AG09309 (cell line): ENCODE measurements around the gene GPR142.

Experiments
- DNase-seq: peaks from one replicate; pipeline ENCODE4 v3.0.0-alpha.2; 2010; ENCODE audit warnings: low read depth
- H3K4me3 ChIP-seq: 2 replicates; pipeline ENCODE4 v1.5.1; 2011; ENCODE audit warnings: mild to moderate bottlenecking, low read depth, low read length, moderate library complexity; ENCODE audit not compliant: control insufficient read depth
- TF ChIP-seq, protein P1 (sequence below): IDR thresholded peaks from 2 replicates; pipeline ENCODE4 v1.5.1; 2011; ENCODE audit warnings: mild to moderate bottlenecking, low read depth, low read length, inconsistent platforms; ENCODE audit not compliant: insufficient read depth, control insufficient read depth; ENCODE audit errors: missing control alignments

The GPR142 gene

DNA sequence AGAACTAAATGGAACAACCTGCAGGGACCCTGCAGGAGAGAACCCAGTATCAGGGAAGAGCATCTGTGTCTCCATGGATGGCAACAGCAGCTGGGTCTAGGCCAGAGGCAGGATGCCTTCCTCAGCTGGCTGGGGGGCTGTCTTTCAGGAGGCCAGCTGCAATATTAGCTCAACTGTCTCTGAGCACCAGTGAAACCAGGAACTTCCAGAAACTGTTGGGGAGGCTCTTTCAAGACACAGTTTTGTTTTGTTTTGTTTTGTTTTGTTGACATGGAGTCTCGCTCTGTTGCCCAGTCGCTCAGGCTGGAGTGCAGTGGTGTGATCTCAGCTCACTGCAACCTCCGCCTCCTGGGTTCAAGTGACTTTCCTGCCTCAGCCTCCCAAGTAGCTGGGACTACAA is 7.6 kb downstream of the GPR142 start:
- TF ChIP-seq, protein P1, sequence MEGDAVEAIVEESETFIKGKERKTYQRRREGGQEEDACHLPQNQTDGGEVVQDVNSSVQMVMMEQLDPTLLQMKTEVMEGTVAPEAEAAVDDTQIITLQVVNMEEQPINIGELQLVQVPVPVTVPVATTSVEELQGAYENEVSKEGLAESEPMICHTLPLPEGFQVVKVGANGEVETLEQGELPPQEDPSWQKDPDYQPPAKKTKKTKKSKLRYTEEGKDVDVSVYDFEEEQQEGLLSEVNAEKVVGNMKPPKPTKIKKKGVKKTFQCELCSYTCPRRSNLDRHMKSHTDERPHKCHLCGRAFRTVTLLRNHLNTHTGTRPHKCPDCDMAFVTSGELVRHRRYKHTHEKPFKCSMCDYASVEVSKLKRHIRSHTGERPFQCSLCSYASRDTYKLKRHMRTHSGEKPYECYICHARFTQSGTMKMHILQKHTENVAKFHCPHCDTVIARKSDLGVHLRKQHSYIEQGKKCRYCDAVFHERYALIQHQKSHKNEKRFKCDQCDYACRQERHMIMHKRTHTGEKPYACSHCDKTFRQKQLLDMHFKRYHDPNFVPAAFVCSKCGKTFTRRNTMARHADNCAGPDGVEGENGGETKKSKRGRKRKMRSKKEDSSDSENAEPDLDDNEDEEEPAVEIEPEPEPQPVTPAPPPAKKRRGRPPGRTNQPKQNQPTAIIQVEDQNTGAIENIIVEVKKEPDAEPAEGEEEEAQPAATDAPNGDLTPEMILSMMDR, result no peak
- no peak overlapping the region for H3K4me3 ChIP-seq
- DNase-seq, result no peak

DNA sequence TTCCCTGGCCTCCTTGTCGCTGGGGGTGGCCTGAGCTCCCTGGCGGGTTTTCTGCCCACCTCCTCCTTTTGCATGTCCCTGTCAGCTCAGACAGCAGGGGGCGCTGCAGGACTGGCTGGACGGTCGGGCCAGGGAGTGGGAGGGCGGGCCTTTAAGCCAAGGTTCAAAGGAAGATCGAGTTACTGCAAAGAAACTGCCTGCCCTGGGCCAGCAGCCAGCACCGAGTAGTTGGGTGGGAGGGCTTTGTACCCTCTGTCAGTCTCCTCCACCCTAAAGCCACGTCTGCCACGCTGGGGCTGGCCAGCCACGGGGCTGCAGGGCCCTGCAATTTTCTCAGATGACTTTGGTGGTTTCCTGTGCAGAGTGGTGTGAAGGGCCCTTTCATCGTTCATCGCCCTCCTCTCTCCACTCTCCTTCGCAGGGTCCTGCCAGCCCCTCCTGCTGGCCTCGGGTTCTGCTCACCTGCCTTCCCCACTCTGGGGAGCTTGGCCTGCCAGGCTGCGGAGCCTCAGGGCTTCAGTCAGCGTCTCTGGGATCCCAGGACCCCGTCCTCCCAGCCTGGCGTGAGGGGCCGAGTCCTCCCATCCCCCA is 12.3 kb downstream of the GPR142 start:
- DNase-seq, result peak; percentile 18
- no peak overlapping the region for H3K4me3 ChIP-seq
- TF ChIP-seq, protein P1, result peak; percentile 91

DNA sequence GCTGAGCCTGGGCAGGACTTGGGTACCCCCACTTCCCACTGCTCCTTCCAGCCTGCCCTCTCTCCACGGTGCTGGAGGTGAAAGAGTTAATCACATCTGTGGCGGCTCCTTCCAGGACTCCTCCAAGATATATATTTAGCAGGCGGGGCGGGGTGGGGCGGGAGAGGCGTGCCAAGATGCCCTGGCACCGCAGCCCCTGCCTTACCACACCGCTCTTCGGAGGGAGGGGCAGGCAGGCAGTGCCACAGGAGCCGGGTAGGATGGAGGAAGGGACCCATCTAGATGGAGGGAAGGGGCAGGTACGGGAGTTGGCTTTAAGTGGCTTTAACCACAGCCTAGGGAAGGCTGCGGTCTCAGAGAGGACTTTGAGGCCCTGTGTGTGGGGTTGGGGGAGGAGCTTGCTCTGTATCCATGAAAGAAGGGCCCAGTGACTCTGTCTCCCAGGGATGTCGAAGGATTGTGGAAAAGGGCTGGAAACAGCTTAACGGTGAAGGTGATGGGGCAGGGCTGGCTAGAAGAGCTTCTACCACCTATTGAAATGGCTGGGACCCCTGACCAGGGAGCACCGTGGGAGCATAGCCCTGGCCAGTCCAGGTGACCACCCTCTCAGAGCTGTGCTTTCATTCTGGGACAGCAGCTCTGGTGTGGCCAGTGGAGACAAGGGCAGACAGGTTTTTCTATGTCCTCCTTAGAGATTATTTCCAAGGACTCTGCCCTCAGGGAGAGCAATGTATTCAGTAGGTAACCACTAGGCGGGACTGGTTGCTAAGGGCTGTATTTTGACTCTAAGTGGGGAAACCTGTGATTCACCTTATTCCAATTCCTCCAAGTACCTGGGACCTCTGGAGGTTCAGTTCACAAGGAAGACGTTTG is 13.0 kb downstream of the GPR142 start:
- DNase-seq, result no peak
- H3K4me3 ChIP-seq, result no peak overlapping the region
- TF ChIP-seq, protein P1, result no peak

DNA sequence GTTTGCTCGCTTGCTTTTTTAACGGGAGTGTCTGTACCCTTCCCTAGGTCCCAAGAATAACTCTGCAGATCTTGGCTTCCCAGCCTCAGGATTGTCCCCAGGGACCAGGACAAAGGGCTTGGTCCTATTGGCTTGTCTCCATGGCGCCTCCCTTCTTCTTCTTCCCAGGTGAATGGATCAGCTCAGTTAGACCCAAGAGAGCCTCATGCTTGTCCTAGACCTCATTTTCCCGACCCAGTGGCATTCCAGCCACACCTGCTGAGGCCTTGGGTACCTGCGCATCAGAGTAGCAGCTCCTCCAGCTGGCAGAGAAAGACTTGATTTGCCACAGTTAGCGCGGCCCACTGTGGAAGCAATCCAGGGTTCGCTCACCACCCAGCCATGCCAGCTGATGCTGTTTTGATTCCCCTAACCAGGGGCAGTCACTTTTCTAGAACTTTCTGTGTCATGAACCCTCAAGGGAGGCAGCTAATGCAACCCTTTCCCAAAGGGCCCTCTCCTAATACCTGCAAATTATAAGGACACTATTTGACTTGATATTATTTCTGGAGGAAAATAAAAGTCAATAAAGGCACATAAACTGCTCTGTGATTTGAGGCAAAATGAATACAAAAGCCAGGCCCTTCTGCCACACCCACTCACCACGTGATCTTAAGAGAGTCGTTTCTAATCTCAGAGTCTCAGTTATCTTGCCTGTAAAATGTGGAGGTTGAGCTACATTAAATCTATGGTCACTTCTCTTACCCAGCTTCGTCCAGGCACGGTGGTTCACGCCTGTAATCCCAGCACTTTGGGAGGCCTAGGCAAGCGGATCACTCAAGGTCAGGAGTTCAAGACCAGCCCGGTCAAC is 13.9 kb downstream of the GPR142 start:
- no peak for DNase-seq
- TF ChIP-seq, protein P1, result no peak
- H3K4me3 ChIP-seq, result no peak overlapping the region

DNA sequence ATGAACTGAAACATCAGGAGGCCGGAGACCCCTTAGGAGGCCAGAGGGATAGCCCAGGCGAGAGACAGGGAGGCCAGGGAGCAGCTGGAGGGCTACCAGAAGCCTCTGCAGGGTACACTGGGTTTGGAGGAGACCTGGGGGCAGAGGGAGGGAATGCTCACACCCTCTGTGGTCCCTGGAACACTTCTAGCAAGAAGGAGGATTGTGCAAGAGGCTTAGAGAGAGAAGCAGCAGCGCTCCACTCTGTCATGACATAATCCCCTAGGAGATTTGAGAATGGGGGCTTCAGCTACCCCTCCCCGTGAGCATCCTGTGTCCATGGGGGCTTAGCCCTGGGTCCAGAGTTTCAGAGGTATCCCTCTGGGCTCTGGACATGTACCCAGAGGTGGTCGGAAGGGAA is 15.8 kb downstream of the GPR142 start:
- TF ChIP-seq, protein P1, result no peak
- no peak overlapping the region for H3K4me3 ChIP-seq
- DNase-seq, result no peak

DNA sequence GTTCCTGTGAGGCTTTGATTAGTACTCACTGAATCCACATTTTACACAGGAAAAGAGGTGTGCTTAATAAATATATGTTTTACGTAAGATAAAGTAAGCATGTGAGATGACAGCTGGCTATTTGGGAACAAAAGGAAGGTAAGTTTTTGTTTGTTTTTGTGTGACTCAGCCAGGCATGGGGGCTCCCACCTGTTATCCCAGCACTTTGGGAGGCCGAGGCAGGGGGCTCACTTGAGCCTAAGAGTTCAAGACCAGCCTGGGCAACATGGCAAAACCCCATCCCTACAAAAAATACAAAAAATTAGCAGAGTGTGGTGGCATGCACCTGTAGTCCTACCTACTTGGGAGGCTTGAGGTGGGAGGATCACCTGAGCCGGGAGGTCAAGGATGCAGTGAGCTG is 17.9 kb downstream of the GPR142 start:
- TF ChIP-seq, protein P1, result no peak
- H3K4me3 ChIP-seq, result no peak overlapping the region
- no peak for DNase-seq
